Neural cell (in vitro differentiated cells): ENCODE data around the gene ENTPD2. TPM values are rescaled to one million over a fixed set of nuclear protein-coding genes. Genes with fewer than 3 reads are reported as not detected.

Experiments used
- H2AFZ ChIP-seq: fragments of 200-600, 300-800 bp; sonication (generic), shearing (Covaris generic); 2 replicates; pipeline ENCODE4 v1.6.0; 2014; ENCODE audit warnings: low read depth, mild to moderate bottlenecking, antibody characterized with exemption, low read length, moderate library complexity
- H3F3A ChIP-seq: fragments of 200-600 bp; shearing (Covaris generic); 2 replicates; pipeline ENCODE4 v1.6.1; 2016; ENCODE audit warnings: mild to moderate bottlenecking, moderate library complexity, mixed read lengths, antibody characterized with exemption, low read length; ENCODE audit not compliant: insufficient read depth, poor library complexity, severe bottlenecking
- H3K27ac ChIP-seq: fragments of 200-600, 300-800 bp; sonication (generic), shearing (Covaris generic); 2 replicates; pipeline ENCODE4 v1.5.1; 2014; ENCODE audit warnings: mild to moderate bottlenecking, low read length, moderate library complexity
- H3K27me3 ChIP-seq: fragments of 300-800, 200-600 bp; sonication (generic), shearing (Covaris generic); 2 replicates; pipeline ENCODE4 v1.6.0; 2014; ENCODE audit warnings: mild to moderate bottlenecking, low read depth, low read length, moderate library complexity; ENCODE audit not compliant: insufficient read depth
- H3K36me3 ChIP-seq: fragments of 300-800, 200-600 bp; sonication (generic), shearing (Covaris generic); 2 replicates; pipeline ENCODE4 v1.5.1; 2014; ENCODE audit warnings: mild to moderate bottlenecking, antibody characterized with exemption, low read length, moderate library complexity; ENCODE audit not compliant: insufficient read depth
- H3K4me2 ChIP-seq: fragments of 300-800, 200-600 bp; sonication (generic), shearing (Covaris generic); 2 replicates; pipeline ENCODE4 v1.6.0; 2014; ENCODE audit warnings: mild to moderate bottlenecking, low read length
- H3K4me3 ChIP-seq: fragments of 300-800, 200-600 bp; sonication (generic), shearing (Covaris generic); 2 replicates; pipeline ENCODE4 v1.5.1; 2014; ENCODE audit warnings: mild to moderate bottlenecking, low read length, moderate library complexity
- H3K79me2 ChIP-seq: fragments of 200-600 bp; shearing (Covaris generic); replicated peaks from 2 replicates; pipeline ENCODE4 v1.6.0; 2014; ENCODE audit warnings: mild to moderate bottlenecking, low read length, moderate library complexity; ENCODE audit not compliant: insufficient read depth
- H3K9ac ChIP-seq: fragments of 300-800, 200-600 bp; sonication (generic), shearing (Covaris generic); 2 replicates; pipeline ENCODE4 v1.6.1; 2016; ENCODE audit warnings: mild to moderate bottlenecking, low read length, mixed read lengths
- H3K9me2 ChIP-seq: fragments of 200-600 bp; shearing (Covaris generic); 2 replicates; pipeline ENCODE4 v1.6.1; 2016; ENCODE audit warnings: mild to moderate bottlenecking, low read length, mixed read lengths; ENCODE audit not compliant: insufficient read depth
- H3K9me3 ChIP-seq: fragments of 200-600, 300-800 bp; sonication (generic), shearing (Covaris generic); 2 replicates; pipeline ENCODE4 v1.6.1; 2016; ENCODE audit warnings: mild to moderate bottlenecking, mixed run types, low read length, moderate library complexity, mixed read lengths
- H4K20me1 ChIP-seq: fragments of 200-600 bp; shearing (Covaris generic); 2 replicates; pipeline ENCODE4 v1.6.1; 2016; ENCODE audit warnings: mild to moderate bottlenecking, mixed run types; ENCODE audit not compliant: insufficient read depth
- CTCF ChIP-seq: fragments of 450-650 bp; IDR thresholded peaks from 2 replicates; pipeline ENCODE4 v1.5.1; 2014; ENCODE audit warnings: antibody characterized with exemption, mild to moderate bottlenecking, moderate library complexity; ENCODE audit not compliant: poor library complexity, severe bottlenecking
- EP300 ChIP-seq: fragments of 450-650 bp; conservative IDR thresholded peaks from 2 replicates; pipeline ENCODE4 v1.6.1; 2014; ENCODE audit warnings: antibody characterized with exemption, mild to moderate bottlenecking, moderate library complexity; ENCODE audit not compliant: poor library complexity, severe bottlenecking
- EZH2 ChIP-seq: fragments of 200-600, 300-800 bp; shearing (Covaris generic), sonication (generic); IDR thresholded peaks from 2 replicates; pipeline ENCODE4 v1.6.1; 2014; ENCODE audit warnings: antibody characterized with exemption, low read length, borderline replicate concordance, mild to moderate bottlenecking; ENCODE audit not compliant: insufficient read depth, poor library complexity, severe bottlenecking
- MXI1 ChIP-seq: fragments of 450-650 bp; conservative IDR thresholded peaks from 2 replicates; pipeline ENCODE4 v1.6.1; 2014; ENCODE audit warnings: antibody characterized with exemption, mild to moderate bottlenecking; ENCODE audit not compliant: poor library complexity, severe bottlenecking
- POLR2AphosphoS5 ChIP-seq: IDR thresholded peaks from 2 replicates; pipeline ENCODE4 v1.6.1; 2012
- RAD21 ChIP-seq: fragments of 450-650 bp; conservative IDR thresholded peaks from 2 replicates; pipeline ENCODE4 v1.6.1; 2014; ENCODE audit warnings: antibody characterized with exemption, mild to moderate bottlenecking, moderate library complexity
- REST ChIP-seq: IDR thresholded peaks from 2 replicates; pipeline ENCODE4 v1.6.1; 2012; ENCODE audit warnings: borderline replicate concordance
- SMC3 ChIP-seq: fragments of 450-650 bp; conservative IDR thresholded peaks from 2 replicates; pipeline ENCODE4 v1.6.1; 2014; ENCODE audit warnings: antibody characterized with exemption, mild to moderate bottlenecking, moderate library complexity; ENCODE audit not compliant: poor library complexity
- TAF1 ChIP-seq: IDR thresholded peaks from 2 replicates; pipeline ENCODE4 v1.6.1; 2012; ENCODE audit warnings: low read depth
- polyA plus RNA-seq: library from polyadenylated mRNA; depleted of rRNA; stranded (reverse); fragments of >200 nt; gene quantifications from 2 replicates; pipeline ENCODE4 v1.2.3, GENCODE V29; 2014

The ENTPD2 gene
- polyA plus RNA-seq, 1 donor from 2014 or later: not detected

- no peak overlapping the region for H3K9ac ChIP-seq
- no peak overlapping the region for H3K4me3 ChIP-seq
- no peak overlapping the region for H3K4me2 ChIP-seq
- H3K9me3 ChIP-seq: no peaks in the 10 kb centered on the region
- no peak overlapping the region for H2AFZ ChIP-seq
- peaks cover 13% of the 10 kb centered on the region for H4K20me1 ChIP-seq
- TF ChIP-seq EZH2 (no peak), REST (no peak), TAF1 (no peak), SMC3 (no peak), EP300 (no peak), MXI1 (no peak), POLR2AphosphoS5 (no peak), CTCF (no peak), RAD21 (no peak)
- H3K9me2 ChIP-seq: no peaks in the 10 kb centered on the region
- H3F3A ChIP-seq: no peaks in the 10 kb centered on the region
- peaks cover 20% of the 10 kb centered on the region for H3K79me2 ChIP-seq
- no peaks in the 10 kb centered on the region for H3K36me3 ChIP-seq
- H3K27ac ChIP-seq: no peak overlapping the region
- H3K27me3 ChIP-seq: no peaks in the 10 kb centered on the region
Observed at GRCh38 chr9:137040568-137040967, 13.3 kb downstream of the ENTPD2 start.

DNA sequence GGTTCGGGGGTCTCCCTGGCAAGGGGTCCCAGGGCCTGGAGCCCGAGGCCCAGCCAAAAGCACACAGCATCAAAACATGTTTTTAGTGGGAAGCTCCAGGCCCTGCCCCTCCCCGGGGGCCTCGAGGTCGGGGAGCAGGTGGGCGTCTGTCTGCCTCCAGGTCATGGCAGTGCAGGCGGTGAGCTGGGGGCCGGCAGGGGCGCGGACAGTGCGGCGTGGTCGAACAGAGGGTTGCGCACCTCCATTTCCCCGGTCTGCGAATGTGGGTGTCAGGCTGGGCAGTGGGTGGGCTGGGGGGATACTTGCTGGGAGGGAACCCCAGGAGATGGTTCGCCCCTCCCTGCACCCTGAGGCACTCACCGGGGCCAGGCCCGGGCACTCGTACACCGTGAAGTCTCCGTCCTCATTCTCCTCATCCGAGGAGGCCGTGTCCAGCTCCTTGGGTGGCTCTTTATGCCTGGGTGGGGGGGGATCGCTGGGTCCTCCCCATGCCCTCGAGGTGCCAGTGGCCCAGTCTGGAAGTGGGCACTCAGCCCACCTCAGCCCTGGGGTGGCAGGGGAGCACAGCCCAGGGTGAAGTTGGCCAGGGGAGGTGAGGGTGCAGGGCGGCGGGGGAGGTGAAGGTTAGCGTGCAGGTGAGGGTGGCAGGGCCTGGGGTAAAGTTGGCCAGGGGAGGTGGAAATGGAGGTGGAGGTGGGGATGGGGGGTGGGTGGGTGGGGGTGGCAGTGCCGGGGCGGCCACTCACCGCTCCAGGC, 14.1 kb downstream of the ENTPD2 start:
- H3K27ac ChIP-seq: no peak overlapping the region
- TF ChIP-seq RAD21: no peak
- no peak for TF ChIP-seq SMC3
- TF ChIP-seq POLR2AphosphoS5: no peak
- TF ChIP-seq REST: no peak
- TF ChIP-seq EZH2: no peak
- TF ChIP-seq MXI1: no peak
- TF ChIP-seq CTCF: no peak
- no peak for TF ChIP-seq TAF1
- TF ChIP-seq EP300: no peak
- no peaks in the 10 kb centered on the region for H3K36me3 ChIP-seq

More for the DNA sequence above, 14.1 kb downstream of the ENTPD2 start:
- peaks cover 14% of the 10 kb centered on the region for H3K79me2 ChIP-seq
- no peaks in the 10 kb centered on the region for H3F3A ChIP-seq
- H3K4me2 ChIP-seq: no peak overlapping the region
- H3K9me3 ChIP-seq: no peaks in the 10 kb centered on the region
- no peaks in the 10 kb centered on the region for H3K27me3 ChIP-seq
- H4K20me1 ChIP-seq: peaks cover 8% of the 10 kb centered on the region
- H3K9me2 ChIP-seq: no peaks in the 10 kb centered on the region
- H3K4me3 ChIP-seq: no peak overlapping the region
- H2AFZ ChIP-seq: no peak overlapping the region
- no peak overlapping the region for H3K9ac ChIP-seq
